GM19023 (cell line): Measurements from ENCODE around the gene CA4.
"Not testable (repeated sequence)": the region's sequence is repeated elsewhere in the genome, so short reads cannot be mapped to it uniquely, and the experiment has no call there.

Source experiments
- ATAC-seq: cut with Tn5 transposase; IDR thresholded peaks from one replicate; pipeline ENCODE4 v1.9.1; 2021; ENCODE audit warnings: mild to moderate bottlenecking, moderate library complexity; ENCODE audit not compliant: unreplicated experiment

CA4 gene

DNA sequence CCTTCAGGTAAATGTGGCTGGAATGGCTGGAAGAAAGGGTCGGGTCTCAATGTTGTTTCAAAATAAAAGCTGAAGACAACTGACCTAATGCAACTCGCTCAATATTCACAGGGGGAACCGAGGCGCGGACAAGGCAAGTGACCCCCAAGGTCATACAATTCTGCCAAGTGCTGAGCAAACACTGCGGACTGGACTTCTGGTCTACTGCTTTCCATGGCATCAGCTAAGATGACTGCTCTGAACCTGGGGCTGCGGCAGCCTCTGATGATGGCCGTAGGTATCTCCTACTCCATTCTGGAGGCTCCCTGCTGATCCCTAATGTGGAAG lies 21.9 kb downstream of the CA4 start:
- no peak for ATAC-seq

DNA sequence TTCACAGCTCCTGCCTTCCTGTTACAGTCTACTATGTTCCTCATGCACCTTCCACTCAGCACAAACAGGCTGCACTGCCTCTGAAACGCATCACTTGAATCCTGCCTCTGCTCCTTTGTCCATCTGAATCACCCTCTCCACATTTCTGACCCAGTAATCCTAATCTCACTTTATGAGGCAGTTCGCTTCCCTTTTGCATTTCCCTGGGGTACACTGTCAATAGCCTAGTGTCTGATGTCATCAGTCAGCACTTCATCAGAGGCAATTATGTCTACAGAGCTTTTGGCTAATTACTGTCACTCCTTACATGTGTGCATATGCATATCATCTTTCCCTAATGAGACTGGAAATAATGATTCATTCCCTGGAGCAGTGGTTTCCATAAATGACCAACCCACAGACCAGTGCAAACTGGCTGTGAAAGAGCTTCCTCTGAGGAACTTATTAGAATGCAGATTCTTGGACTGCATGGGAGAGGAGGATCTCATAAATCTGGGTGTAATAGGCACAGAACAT lies 23.6 kb downstream of the CA4 start:
- ATAC-seq: no peak

DNA sequence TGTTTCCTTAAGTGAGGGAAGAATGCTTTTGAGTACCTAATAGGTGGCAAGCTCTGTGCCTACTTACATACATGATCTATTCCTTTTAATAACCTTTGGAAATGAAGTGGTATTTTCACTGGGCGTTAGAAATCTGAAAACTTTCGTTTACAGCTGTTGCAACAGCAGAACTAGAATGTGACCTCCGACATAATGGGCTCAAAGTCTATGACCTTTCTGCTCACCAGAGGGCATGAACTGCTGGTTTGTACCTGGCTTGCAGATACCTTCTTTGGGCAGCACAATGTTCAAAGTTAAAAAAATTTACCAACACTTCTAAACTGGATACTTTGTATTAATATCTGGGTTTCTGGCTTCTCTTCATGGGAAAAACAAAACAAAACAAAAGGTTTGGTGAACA lies 24.3 kb downstream of the CA4 start:
- ATAC-seq: no peak

DNA sequence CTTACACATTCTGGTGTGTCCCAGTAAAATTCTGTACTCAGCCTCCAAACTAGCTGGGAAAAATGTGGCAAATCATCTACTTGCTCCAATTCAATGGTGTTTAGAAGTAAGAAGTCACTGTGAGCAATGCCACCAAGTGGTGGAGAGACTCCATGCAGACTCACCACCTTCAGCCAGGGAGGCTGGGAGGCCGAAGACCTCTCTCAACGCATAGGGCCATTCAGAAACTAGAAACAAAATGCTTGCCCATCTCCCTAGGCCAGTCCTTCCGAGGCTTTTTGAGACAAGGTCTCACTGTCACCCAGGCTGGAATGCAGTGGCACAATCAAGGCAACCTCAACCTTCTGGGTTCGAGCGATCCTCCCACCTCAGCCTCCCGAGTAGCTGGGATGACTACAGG lies 25.0 kb downstream of the CA4 start:
- ATAC-seq: not testable (repeated sequence)

DNA sequence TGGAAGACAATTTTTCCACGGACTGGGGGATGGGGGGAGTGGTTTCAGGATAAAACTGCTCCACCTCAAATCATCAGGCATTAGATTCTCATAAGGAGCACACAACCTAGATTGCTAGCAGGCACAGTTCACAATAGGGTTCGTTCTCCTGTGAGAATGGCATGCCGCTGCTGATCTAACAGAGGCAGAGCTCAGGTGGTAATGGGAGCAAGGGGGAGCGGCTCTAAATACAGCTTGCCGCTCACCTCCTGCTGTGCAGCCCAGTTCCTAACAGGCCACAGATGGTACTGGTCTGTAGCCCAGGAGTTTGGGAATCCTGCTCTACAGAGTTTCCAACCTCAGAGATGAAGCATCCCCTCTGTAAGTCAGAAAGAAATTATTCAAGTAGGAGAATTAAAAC lies 27.0 kb downstream of the CA4 start:
- not testable (repeated sequence) for ATAC-seq

DNA sequence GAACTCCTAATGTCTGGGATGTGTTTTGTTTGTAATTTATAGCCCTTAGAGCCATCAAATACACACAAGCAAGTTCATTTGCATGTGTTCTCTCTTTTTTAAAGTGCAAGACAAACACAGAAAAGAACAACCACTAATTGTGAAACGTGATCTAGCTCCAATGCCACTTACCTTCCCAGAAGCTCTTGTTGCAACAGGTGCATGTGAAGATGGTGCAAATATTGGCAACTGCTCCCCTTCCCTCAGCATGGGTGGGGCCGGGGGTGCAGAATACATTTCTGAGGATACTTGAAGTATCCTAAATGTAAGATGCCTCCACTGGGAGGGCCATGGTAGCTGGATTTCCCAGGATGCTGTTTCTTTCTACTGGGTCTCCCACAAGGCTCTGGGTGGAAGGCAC lies 28.4 kb downstream of the CA4 start:
- not testable (repeated sequence) for ATAC-seq

DNA sequence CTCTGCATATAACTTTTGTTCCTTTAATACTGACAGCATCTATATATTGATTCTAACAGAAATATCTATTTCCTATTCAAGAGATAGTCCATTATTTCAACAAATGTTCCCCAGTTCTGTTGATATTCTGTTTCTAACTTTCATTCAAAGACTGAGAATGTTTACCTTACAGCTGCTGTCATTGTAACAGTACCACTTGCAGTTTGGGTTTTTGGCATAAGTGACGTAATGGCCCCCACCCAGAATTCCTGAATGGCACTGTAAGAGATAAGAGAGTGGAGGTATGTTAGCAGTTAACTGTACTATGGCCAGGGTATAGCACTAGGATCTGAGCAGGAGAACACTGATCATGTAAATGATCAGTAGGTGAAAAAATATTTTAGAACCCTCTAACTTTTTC lies 30.6 kb downstream of the CA4 start:
- ATAC-seq: not testable (repeated sequence)

DNA sequence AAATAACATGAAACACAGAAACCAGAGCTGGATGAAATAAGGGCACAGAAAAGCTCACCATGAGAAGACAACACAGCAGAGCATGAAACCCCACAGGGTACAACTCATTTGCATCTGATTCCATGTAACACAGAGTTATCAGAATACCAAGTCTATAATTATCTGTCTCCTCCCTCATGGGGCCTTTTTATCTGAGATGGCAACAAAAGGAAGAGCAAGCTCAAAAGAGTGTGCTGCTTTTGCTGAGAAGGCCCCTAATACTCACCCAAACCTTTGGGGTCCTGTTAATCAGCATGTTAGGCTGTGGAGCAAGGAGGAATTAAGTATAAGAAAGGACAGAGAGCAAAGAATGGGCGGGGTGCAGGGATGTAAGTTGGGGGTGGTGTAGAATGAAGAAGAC lies 36.6 kb downstream of the CA4 start:
- ATAC-seq: not testable (repeated sequence)

DNA sequence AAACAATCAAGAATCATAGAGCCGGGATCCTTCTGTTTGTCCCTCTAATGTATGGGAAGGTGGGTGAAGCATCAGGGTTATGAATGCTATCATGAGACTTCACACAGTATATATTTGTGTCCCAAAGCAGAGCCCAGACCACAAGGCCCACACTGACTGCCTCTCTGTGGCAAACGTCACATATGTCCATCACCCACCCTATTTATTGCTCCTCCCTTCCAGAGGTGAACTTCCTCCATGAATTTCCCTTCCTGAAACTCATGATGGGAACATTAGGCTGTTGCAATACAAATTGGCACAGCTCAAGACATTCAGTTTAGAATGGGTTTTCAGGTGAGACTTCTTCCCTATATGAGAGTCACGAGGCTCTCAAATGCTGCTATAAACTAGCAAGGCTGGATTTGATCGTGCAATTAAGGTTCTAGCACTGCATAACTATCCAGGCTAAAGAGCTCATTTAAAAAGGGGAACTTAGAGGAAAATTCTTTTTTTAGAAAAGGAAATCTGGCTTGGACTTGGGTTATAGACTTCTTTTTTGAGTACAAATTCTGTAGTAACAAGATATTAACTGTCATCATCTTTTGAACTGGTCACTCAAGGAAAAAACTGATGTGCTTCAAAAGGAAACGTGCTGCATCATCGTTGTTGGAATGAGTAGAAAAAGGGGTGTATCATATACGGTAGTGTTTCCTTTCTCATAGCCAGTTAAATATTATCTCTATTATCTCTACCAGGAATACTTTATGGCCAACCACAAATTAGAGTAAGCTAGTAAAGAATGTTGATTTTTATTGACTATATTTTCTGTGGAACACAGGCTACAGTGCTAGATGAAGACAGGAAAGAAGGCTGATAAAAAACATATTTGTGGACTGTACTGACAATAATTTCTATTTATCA lies 37.3 kb downstream of the CA4 start:
- not testable (repeated sequence) for ATAC-seq

DNA sequence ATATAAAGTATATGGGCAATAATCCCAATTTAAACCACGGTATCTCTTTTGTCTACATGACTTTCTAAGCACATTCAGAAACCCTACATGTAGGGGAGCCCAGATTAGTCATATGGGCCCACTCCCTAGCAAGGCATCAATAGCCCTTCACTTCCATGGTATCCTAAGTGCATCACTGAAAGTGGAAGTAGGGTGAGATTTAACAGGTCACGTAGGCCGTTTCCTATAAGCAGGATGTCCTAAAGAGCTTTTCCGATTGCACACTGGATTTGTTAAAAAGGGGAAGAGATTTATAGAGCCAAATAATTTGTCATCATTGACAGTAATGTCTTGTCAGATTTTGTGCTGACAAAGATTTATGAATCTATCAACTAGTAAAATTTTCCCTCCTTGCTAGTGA lies 39.0 kb downstream of the CA4 start:
- ATAC-seq: no peak

DNA sequence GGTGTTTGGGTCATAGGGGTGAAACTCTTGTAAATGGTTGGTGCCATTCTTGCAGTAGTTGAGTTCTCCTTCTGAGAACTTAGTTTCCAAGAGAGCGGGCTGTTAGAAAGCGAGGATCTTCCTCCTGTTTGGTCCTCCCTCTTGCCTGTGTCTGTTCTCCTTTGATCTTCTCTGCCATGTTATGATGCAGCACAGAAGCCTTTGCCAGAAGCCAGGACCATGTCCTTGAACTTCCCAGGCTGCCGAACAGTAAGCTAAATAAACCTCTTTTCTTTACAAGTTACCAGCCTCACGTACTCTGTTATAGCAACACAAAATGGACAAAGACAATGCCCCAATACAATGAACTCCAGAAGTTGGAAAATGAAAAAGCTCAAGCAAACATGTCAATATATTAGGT lies 40.3 kb downstream of the CA4 start:
- not testable (repeated sequence) for ATAC-seq

DNA sequence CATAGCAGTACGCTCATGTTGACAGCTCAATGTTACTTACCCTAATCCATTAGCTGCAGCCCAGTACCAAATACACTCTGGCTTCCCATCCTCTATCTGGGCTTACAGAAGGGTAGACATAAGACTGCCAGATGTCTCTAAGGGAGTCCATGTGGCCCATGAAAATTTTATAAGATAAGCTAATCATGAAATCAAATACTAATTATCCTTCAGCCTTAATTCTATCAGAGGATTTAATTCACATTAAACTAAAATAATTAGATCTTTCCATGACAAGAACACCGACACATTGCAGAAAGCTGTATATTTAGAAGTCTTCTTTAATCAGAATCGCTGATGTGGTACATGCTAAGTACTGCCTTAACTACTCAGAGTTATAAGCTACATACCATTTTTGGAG lies 43.3 kb downstream of the CA4 start:
- not testable (repeated sequence) for ATAC-seq

DNA sequence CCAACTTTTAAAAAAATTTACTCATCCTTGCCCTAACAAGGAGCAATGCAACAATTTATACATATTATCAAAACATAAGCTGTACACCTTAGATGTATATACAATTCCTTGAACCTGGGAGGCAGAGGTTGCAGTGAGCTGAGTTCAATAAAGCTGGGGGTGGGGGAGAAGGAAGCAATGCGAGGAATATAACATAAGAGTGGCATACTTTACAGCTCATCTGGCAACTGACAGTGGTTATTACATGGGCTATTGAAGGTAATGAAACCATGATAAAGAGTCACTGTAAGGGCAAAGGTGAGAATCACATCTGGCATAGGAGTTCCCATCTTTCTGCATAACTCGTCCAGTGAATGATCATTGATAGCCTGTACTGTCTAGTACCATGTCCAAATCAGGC lies 43.7 kb downstream of the CA4 start:
- no peak for ATAC-seq

DNA sequence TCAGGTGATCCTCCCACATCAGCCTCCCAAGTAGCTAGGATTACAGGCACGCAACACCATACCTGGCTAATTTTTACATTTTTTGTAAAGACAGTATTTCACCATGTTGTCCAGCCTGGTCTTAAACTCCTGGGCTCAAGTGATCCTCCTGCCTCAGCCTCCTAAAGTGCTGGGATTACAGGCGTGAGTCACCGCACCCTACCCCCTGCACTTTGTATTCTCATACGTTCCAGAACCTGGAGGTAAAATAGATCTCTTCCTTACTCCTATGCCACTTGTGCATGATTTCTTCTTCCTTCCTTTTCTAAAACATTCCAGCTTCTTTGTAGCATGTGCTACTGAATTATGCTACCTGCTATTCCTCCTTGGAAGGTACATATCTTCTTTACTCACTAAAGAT lies 44.4 kb downstream of the CA4 start:
- not testable (repeated sequence) for ATAC-seq

DNA sequence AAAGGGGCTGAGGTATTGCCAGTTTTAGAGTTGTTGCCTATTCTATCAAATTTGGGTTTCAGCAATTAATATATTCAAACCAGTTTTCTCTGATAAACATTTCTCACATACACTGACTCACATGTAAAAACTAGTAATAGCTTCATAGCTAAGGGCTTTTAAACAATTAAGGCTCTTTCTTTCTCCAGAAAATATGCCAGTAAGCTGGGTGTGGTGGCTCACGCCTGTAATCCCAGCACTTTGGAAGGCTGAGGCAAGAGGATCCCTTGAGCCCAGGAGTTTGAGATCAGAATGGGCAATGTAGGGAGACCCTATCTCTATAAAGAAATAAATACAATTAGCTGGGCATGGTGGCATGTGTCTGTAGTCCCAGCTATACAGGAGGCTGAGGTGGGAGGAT lies 48.9 kb downstream of the CA4 start:
- ATAC-seq: not testable (repeated sequence)

DNA sequence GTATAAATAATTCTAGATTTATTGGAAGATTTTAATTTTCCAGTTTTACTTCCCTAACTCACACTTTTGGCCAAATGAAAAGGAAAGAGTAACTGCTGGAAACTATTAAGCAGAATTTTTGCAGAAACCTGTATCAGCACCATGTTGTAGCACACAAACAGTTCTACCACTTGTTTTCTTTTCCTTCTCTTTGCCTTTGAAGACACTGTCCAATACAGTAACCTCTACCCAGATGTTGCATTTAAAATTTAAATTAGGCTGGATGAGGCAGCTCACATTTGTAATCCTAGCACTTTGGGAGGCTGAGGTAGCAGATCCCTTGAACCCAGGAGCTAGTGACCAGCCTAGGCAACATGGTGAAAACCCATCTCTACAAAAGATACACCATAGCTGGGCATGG lies 56.0 kb downstream of the CA4 start:
- ATAC-seq: not testable (repeated sequence)

DNA sequence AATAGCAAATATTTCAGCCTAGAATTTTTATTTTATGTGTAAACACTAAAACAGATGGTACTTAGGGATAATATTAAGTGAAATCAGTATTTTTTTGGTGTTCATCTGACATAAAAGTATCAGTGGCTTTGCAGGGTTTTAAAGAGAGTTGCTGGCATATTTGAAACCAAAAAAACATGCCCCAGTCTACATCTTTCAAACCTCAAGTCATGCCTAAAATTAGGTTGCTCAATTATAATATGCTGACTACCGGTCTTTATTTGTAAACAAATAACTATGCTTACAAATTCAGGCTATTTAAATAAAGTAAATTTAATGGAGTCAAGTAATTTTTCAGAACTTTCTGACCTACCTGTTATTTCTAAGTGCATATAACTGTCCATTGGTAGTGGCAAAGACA lies 58.5 kb downstream of the CA4 start:
- not testable (repeated sequence) for ATAC-seq
